ENCODE measurements around the gene TMEM190.

Gene TMEM190

GRCh38 chr19:55426042-55426441 is 49.4 kb downstream of the TMEM190 start:
- TF ChIP-seq CTCF (IDR thresholded peaks at IDR 0.05; ENCODE audit: low read depth, low read length), result no peak

More at GRCh38 chr19:55426042-55426441, 49.4 kb downstream of the TMEM190 start:
- H3K4me3 ChIP-seq (ENCODE audit: low read depth, low read length), result no peak overlapping the region
